HS-27A (cell line): Measurements from ENCODE around the gene ITGB1BP1.
"Not testable (repeated sequence)": the region's sequence is repeated elsewhere in the genome, so short reads cannot be mapped to it uniquely, and the experiment has no call there.

Experiments used
- DNase-seq: peaks from one replicate; pipeline ENCODE4 v3.0.0-alpha.2; 2012; ENCODE audit warnings: low read depth, missing footprints

Gene ITGB1BP1

GRCh38 chr2:9400268-9401058 lies 22.9 kb downstream of the ITGB1BP1 start:
- DNase-seq: no peak

- DNase-seq: no peak
Observed at GRCh38 chr2:9398881-9399780, 24.2 kb downstream of the ITGB1BP1 start.

- not testable (repeated sequence) for DNase-seq
Observed at GRCh38 chr2:9398251-9398650, 25.1 kb downstream of the ITGB1BP1 start.

GRCh38 chr2:9397201-9397600 lies 26.1 kb downstream of the ITGB1BP1 start:
- DNase-seq: no peak

- no peak for DNase-seq
Observed at GRCh38 chr2:9394816-9395215, 28.5 kb downstream of the ITGB1BP1 start.

- DNase-seq: no peak
Observed at GRCh38 chr2:9392898-9393765, 30.2 kb downstream of the ITGB1BP1 start.

GRCh38 chr2:9391961-9392720 lies 31.2 kb downstream of the ITGB1BP1 start:
- DNase-seq: no peak

GRCh38 chr2:9390991-9391390 lies 32.3 kb downstream of the ITGB1BP1 start:
- no peak for DNase-seq

- DNase-seq: no peak
Observed at GRCh38 chr2:9390151-9390850, 33.0 kb downstream of the ITGB1BP1 start.

- DNase-seq: no peak
Observed at GRCh38 chr2:9388950-9389911, 34.1 kb downstream of the ITGB1BP1 start.

- DNase-seq: no peak
Observed at GRCh38 chr2:9388199-9388681, 35.1 kb downstream of the ITGB1BP1 start.

GRCh38 chr2:9385841-9386240 lies 37.5 kb downstream of the ITGB1BP1 start:
- DNase-seq: no peak

- DNase-seq: no peak
Observed at GRCh38 chr2:9384521-9384920, 38.8 kb downstream of the ITGB1BP1 start.

- DNase-seq: no peak
Observed at GRCh38 chr2:9382604-9383235, 40.6 kb downstream of the ITGB1BP1 start.

- peak; percentile 77 for DNase-seq
Observed at GRCh38 chr2:9380702-9381628, 42.4 kb downstream of the ITGB1BP1 start.

GRCh38 chr2:9379391-9379755 lies 44.0 kb downstream of the ITGB1BP1 start:
- no peak for DNase-seq

- DNase-seq: peak; percentile 33
Observed at GRCh38 chr2:9378433-9379390, 44.6 kb downstream of the ITGB1BP1 start.
